HG03135 (cell line): Measurements from ENCODE around the gene LTBP1.
A peak's percentile ranks its signal among the peaks of the same experiment; 100 is the strongest.

Experiments
- ATAC-seq: cut with Tn5 transposase; IDR thresholded peaks from one replicate; pipeline ENCODE4 v1.9.1; 2021; ENCODE audit warnings: mild to moderate bottlenecking, moderate library complexity; ENCODE audit not compliant: unreplicated experiment

LTBP1 gene

DNA sequence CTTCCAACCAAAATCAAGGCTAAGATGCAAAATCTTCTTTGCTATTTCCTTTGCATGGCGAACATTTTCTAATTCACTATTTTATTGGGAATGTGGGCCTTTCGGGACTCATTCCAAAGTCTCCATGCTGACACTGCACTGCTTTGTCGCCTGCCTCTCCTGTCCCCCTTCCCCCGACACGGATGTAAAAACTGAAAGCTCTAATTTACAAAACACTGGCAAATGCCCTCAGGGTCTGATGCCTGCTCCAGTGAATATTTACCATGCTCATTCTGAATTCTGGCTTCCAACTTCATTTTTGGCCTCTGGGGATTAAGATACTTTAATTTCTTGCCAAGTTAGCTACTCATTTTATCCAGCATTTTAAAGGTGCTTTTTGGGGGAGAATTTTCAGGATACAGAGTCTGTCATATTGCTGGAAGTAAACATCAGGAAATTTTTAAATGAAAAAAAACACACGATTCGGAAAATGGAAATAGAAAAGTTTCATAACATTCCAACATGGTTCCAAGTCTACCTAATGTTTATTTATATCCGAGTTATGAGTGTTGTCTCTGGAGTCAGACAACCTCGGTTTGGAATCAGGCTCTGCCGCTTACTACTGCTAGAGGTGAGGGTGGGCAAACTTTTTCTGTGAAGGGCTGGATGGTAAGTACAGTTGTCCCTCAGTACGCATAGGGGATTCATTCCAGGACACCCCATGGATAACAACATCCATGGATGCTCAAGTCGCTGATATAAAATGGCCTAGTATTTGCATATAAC is 14.6 kb upstream of the LTBP1 start:
- no peak for ATAC-seq

DNA sequence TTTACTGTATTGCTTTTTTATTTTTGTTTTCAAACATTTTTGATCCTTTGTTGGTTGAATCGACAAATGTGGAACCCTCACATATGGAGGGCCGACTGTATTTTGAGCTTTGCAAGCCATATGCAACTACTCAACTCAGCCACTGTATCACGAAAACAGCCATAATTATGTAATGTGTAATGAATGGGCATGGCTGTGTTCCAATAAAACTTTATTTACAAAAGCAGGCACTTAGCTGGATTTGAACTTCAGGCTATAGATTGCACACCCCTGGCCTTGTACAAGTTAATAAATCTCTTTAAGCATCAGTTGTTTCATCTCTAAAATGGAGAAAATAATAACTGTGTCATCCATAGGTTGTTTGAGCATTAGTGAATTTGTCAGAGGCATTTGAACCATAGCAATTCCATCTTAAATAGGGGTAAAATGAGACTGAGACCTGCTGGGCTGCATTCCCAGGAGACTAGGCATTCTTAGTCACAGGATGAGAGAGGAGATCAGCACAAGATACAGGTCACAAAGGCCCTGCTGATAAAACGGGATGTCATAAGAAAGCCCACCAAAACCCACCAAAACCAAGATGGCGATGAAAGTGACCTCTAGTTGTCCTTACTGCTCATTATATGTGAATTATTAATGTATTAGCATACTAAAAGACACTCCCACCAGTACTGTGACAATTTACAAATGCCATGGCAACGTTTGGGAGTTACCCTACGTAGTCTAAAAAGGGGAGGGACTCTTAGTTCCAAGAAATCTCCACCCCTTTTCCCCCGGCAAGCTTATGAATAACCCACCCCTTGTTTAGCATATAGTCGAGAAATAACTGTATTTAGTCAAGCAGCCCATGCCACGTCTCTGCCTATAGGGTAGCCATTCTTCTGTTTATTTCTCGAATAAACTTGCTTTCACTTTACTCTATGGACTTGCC is 13.7 kb upstream of the LTBP1 start:
- ATAC-seq = no peak

DNA sequence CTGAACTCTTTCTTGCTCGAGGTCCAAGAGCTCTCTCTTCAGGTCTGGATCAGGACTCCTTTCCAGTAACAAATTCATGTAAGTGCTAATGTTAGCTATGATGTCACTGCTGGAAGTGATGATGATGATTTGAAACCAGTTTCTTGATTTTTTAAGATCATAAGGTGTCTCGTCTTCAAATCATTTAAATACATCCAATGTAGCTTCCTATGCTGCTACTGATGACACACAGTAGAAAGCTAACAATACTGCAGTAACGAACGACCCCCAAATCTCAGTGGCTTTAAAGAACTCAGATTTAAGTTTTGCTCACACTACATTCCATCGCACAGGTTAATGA is 13.0 kb upstream of the LTBP1 start:
- ATAC-seq = no peak

DNA sequence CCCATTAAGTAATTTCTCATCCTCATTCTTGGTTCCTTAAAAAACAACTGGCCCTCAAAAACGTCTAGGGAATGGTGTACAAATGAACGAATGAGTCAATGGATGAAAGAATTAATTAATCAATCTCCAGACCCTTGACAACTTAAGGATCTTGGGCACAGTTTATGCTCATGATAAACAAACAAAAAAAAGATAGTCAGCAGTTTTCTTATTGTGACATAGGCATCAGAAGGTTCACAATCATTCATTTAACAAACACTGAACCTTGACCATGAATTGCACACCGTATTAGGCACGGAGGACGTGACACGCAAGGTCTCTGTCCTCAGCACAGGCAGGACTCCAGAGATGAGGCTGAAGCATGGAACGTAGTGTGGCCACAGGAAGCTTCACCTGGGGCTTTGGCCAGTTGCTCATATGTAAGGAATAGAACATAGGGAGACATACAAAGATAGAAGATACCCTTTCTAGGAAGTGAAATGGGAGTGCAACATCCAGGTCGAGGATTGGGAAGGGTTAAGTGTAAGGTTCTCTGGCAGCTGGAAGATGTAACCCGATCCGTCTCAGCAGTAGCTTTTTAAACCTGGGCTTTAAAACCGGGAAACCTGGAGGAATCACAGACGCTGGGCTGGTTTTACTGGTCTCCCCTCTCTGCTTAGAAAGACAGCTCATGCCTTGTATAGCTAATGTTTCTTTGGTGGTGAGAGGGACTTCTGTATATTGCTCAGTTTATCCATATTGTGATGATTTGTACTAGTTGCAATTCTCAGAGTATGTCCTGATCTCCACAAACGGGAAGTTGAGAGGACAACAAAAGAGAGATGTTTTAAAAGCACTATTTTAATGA is 8.9 kb upstream of the LTBP1 start:
- no peak for ATAC-seq

DNA sequence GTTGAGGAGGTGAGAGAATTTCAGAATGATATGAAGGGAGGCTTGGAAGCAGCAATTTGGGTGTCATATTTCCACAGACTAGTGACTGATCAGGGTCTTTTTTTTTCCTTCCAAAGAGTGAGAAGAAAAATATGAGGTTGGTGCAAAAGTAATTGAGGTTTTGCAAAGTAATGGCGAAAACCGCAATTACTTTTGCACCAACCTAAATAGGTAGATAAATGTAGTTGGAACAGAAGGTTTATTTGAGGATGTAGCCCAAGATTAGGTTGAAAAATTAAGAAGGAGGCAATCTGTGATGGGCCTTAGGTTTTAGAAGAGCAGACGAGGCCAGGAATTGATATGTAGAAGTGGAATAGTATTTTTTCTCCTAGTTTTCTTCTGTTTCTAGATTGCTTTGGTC is 7.8 kb upstream of the LTBP1 start:
- ATAC-seq = no peak

DNA sequence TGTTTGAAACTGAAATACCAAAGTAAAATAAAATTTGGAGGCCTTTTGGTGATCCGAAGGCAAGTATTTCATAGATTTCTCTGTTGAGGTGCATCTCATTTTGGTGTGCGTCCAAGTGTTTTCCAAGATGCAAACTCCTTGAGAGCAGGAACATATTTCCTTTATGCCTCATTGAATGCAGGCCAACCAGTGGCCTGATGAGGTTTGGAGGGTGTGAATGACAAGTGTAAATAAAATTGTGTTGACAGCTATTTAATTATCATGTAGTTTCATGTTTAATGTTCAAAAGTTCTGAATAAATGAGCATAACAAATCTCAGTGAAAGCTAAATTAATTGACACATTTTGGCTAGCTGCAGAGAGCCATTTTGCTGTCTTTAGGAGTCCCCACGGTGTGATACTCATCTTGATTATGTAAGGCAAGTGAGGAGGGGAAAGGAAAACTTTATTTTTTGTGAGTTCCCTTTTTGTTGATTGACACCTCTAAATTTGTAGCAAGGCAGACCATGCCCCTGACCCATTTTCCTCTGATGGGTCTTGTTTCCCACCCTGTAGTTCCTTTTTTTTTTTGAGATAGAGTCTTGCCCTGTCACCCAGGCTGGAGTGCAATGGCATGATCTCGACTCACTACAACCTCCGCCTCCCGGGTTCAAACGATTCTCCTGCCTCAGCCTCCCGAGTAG is 6.3 kb upstream of the LTBP1 start:
- no peak for ATAC-seq

DNA sequence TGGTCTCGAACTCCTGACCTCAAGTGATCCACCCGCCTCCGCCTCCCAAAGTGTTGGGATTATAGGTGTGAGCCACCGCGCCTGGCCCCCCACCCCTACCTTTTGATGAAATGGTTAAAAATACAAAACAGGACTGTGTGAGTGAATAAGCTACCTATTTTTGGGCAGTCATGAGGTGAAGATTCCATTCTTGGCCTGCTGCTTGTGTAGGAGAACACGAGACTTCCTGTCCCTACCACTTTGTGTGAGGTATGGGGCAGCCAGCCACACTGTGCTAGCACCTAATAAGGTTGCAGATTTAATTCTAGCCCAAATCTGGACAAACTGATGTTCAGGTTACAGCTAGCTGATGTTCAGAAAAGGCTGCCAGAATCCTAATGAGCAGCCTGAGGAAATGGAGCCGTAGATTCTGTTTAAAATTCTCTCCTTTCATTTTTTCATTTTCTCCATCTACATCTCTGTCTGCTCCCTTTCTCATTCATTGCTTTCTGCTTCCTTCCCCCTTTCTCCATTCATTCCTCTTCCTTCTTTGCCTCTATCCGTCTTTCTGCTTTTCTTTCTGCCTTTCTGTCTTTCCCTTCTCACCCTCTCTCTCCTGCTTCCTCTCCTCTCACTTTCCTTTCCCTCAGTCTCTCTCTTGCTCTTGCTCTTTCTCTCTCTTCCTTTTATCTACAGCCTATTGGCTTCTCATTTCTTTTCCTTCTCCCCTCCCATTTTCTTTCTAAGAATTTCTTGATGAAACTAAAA is 4.6 kb upstream of the LTBP1 start:
- no peak for ATAC-seq

DNA sequence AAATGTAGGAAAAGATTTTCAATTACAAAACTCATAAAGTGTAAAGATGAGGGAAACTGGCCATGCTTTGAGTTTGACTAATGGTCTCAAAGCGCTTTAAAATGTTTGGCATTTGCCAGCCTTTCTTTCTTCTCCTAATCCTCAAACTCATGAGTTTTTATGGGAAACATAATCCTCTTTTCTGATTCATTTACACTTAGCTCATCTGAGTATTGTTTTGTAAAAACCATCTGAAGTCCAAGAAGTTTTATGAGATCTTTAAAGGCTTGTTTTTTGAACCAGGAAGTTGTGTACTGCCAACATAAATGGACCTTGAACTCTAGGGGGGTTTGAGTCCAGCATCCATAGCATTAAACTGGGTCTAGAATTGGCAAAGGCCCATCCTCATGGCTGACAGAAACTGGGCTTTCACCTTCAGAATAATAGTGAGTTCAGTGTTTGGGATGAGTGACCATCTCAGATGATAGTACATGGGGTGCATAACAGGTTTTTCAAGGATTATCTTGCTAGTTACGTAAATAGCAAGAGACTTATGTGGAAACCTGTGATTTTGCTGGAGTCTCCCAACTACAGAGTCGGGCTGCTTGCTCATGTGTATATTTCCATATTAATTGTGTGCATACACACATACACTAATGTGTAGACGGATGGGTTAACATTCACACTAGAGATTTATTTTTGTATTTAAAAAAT is 3.8 kb upstream of the LTBP1 start:
- ATAC-seq = no peak

DNA sequence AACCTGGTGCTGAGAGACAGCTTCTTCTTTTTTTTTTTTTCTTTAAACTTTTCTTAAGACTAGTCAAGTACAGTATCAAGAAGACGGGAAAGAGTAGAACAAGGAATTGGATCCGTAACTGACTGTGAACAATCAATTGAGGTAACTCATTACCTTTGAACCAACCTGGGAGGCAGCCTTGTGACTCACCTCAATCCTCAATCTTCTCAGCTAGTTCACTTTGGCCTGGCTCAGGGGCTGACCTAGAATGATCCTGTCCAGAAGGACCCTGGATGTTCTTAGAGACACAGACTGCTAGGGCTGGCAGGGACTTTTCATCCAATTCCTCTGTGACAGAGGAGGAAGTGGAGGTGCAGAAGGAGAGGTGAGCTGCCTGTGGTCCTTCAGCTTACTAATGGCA is 1.5 kb upstream of the LTBP1 start:
- no peak for ATAC-seq

DNA sequence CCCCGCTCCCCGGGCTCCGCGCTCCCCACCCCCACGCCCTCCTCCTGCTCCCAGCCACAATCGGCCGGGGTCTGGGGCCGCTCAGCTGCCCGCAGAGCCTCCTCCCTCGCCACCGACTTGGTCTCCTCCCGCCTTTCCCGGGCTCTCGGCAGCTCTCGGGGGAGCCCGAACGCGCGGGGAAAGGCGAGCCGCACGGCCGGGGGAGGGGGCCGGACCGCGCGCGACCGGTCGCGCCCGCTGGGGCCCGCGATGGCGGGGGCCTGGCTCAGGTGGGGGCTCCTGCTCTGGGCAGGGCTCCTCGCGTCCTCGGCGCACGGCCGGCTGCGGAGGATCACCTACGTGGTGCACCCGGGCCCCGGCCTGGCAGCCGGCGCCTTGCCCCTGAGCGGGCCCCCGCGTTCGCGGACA is 327 bp downstream of the LTBP1 start:
- ATAC-seq = peak; percentile 33

DNA sequence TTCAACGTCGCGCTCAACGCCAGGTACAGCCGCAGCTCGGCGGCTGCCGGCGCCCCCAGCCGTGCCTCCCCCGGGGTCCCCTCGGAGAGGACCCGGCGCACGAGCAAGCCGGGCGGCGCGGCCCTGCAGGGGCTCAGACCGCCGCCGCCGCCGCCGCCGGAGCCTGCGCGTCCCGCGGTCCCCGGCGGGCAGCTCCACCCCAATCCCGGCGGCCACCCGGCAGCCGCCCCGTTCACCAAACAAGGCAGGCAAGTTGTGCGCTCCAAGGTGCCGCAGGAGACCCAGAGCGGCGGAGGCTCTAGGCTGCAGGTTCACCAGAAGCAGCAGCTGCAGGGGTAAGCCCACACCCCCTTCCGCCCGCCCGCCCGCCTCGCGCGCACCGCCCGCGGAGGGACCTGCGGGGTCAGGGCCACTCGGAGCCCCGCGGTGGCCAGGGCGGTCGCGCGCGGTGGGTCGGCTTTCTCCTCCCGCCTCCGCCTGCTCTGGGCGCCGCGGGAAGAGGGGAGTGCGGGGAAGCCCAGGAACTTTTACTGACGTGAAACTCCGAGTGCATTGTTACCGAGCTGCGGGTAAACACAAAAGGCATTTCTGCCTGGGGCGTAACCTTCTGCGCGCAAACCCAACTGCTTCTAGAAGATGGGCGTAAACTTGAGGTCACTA is 861 bp downstream of the LTBP1 start:
- ATAC-seq = peak; percentile 28

DNA sequence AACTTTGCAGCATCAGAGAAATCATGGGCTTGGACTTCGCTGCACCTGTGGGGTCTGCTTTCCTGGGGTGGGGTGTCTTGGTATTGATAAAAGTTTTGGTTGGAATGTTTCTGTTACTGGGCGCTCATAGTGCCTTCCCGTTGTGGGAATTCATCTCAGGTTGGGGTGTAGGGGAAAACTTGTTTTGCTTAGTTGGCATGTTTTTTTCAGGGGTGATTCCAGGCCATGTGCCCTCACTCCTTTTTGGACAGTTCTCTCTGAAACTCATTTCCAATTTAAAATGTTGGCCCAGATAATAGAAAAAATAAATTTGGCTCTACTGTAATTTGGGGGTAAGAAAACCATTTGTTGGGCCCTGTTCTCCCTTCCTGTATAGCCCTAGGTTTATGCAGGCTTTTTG is 1.5 kb downstream of the LTBP1 start:
- ATAC-seq = no peak

DNA sequence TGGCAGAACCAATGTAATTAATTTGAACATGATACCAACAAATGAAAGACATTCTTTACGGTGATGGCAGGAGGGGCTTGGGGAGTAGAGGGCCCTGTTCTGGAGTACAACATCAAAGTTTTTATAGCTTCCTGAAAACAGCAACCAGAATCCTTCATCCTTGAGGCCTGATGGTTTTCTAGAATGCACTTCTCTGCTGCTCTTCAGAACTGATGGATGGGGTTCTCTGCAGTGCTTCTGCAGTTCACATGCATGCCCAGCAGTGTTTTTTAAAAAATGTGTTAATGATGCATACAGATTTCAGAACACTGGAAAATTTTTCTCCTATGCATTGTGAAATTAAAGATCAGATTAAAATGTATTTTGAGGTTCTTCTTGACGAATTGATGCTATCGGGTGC is 2.5 kb downstream of the LTBP1 start:
- no peak for ATAC-seq

DNA sequence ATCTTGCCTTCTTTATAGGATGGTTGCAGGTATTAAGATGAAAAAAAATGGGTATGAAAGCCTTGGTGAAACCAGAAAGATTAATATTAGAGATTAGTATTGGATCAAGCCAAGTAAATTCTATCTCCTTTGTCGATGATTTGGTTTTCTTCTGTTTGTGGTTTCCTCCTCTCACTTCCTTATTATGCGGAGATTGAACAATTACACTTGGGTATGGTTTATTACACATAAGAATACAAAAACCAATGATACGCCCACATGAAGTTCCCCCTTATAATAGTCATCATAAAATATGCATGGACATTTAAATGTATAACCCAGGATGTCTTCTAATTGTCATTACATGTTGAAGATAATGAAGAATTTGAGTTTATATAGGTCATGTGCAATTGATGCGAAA is 4.9 kb downstream of the LTBP1 start:
- no peak for ATAC-seq

DNA sequence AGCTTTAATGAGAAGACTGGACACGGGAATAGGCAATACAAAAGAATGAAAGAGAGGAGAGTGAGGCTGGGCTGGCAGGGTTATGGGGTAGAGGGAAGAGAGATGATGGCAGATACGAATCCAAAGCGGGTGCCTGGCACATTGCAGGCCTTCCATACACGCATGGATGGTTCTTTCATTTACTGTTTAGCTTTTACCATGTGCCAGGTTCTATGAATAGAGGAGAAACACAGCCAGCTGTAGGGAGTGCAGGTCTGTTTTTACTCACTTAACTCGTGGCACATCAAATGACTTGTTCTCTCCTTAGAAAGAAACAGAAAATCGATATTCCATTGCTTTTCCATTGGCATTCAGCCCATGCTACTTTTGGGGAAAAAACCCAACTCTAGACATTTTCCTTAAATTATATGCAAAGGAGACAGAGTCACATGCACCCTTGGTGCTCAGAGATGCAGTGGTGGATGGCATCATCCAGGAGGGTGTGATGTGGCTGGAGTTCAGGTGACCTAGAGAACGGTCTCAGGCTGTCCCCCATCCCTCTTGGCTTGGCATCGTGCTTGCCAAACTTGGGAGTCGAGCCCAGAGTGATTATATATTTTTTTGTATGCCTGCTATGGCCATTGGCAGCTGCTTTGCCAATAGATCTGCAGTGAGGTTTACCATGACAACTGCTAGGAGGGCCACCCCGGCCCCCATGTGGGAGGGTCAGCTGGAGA is 6.2 kb downstream of the LTBP1 start:
- ATAC-seq = no peak

DNA sequence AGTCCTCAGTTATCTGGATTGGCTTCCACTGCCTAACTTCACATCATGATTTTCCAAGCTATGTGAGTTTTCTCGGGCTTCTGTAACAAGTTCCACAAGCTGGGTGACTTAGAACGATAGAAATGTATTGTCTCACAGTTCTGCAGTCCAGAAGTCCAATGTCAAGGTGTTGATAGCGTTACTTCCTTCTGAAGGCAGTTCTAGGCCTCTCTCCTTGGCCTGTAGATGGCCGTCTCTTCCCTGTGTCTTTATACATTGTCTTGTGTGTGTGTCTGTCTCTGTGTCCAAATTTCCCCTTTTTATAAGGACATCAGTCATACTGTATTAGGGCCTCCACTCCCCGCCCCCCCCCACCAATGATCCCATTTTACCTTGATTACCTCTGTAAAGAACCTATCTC is 7.5 kb downstream of the LTBP1 start:
- ATAC-seq = no peak

DNA sequence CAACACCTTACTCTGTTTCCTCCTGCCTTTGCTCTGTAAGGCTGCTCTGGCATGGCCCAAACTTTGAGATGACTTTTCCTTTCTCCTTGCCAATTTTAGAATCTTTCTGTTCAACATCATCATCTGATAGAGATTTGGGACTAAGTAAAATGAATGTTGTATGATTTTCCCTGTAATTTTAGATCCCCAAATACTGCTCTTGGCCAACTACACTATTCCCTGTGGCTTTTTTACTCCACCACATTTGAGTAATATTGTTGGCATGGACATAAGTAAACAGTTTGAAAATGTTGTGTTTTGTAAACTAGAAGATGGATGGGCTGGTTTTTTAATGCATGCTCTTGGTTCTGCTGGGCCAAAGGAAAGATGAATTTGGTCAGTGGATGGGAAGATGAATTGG is 12.1 kb downstream of the LTBP1 start:
- ATAC-seq = no peak

DNA sequence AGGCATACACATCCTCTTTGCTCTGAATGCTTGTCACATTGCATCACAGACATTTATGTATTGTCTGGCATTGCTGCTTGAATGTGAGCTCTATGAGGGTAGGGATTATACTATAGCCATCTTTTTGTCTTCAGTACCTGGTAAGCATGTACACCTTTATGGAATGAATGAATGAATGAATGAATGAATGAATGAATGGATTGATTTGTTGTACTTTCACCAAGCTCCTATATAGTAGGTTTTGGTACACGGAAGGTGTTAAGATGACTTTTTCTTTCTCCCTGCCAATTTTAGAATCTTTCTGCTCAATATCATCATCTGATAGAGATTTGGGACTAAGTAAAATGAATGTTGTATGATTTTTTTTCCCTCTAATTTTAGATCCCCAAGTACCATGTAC is 13.5 kb downstream of the LTBP1 start:
- ATAC-seq = no peak
